ENCODE measurements around the gene CLUH. TPM values are rescaled to one million over a fixed set of nuclear protein-coding genes. Genes with fewer than 3 reads are reported as not detected.

CLUH gene
- polyA plus RNA-seq, 2 of the 4 experiments (the other 2 are of a cell fraction): 23.6 to 93.1 TPM

DNA sequence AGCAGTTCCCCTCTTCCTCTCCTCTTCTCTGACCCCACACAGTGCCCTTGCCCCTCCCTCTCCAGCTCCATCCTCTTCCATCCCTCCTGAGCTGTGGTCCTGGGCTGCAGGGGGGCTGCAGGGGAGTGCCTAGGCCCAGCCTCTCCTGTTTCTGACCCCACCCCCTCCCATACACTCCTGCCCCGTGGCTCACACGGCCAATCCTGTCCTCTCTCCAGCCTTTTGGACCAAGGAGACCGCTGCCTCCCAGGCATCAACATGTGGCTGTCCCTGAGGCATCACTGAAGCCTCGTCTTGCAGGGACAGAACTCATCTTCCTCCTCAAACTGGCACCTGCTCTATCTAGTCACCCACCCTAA is 6.7 kb downstream of the CLUH start:
- no peak for DNase-seq (ENCODE audit: low read depth in 1 of 2, low spot score in 1 of 2)
- WGBS (ENCODE audit: missing lambda C conversion rate): 91% methylated on average over 4 of the region's 4 CpGs
- CTCF ChIA-PET: interaction anchor here (3.6 kb wide), 1 partner anchor 9 kb away, joined by 24 read pairs; no protein-coding TSS in a partner anchor
- POLR2A ChIA-PET: no interaction called here
- ATAC-seq: no peak
- H3K4me1 ChIP-seq: peaks cover 42% of the 10 kb centered on the region
- no peak overlapping the region for H3K4me2 ChIP-seq
- no peak for TF ChIP-seq PHF8 (IDR thresholded peaks at IDR 0.05; ENCODE audit: borderline replicate concordance, low read depth)
- TF ChIP-seq HEYL (CRISPR knock-in tag; IDR thresholded peaks at IDR 0.05): no peak
- TF ChIP-seq, protein P1, sequence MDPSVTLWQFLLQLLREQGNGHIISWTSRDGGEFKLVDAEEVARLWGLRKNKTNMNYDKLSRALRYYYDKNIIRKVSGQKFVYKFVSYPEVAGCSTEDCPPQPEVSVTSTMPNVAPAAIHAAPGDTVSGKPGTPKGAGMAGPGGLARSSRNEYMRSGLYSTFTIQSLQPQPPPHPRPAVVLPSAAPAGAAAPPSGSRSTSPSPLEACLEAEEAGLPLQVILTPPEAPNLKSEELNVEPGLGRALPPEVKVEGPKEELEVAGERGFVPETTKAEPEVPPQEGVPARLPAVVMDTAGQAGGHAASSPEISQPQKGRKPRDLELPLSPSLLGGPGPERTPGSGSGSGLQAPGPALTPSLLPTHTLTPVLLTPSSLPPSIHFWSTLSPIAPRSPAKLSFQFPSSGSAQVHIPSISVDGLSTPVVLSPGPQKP (IDR thresholded peaks at IDR 0.05; ENCODE audit: low read depth, low read length): no peak
- no peak for TF ChIP-seq POLR2AphosphoS2 (conservative IDR thresholded peaks at IDR 0.05; ENCODE audit: low read length)
- 0 out of 6 replicates have a peak overlapping the region, but pooled peaks of 1 of the 2 experiments have one; percentile 7 for H3K27ac ChIP-seq
- H3K4me3 ChIP-seq: no peak overlapping the region
- H3K9me3 ChIP-seq: no peaks in the 10 kb centered on the region
- FAIRE-seq: no peak

DNA sequence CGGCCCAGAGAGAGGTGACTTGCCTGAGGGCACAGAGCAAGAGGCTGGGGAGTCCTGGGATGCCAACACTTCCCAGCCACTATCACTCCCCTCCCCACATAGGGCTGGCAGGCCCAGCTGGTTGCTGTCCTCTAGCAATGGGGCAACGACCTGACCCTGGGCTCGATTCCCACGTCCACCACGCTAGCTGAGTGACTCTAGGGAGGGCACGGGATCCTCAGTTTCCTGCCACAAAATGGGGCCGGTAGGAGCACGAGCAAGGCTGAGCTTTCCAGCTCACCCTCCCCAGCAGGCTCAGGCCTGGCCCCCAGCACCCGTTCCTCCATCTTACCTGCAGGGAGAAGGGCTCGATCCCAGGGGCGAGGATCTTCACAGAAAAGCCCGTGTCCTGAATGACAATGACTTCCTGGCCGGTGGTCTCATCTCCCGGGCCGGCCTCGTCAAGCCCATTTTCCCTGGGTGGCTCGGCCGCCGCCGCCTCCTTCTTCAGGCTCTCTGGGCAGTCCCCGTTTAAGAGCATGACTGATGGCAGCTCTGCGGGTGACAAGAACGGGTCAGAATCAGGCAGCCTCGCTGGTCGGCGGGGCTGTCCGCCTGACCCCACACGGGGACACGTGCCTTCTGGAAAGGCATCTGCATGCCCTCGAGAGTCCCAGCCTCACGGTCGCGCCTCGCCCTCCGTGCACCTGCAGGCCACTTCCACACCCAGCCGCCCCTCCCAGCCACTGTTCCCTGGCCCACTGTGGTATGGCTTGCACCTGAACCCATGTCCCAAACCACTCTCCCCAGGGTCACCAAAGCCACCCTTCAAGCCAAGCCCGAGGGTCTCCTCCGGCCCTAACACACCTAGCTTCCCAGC is 7.3 kb downstream of the CLUH start:
- no peak overlapping the region for H3K4me3 ChIP-seq
- ChIA-PET POLR2A (no interaction called here), CTCF (interaction anchor here (0.7 to 3.6 kb wide), 2 partner anchors 8 to 19 kb away, joined by 3 to 24 read pairs; no protein-coding TSS in a partner anchor)
- no peak for ATAC-seq
- peaks cover 36% of the 10 kb centered on the region for H3K4me1 ChIP-seq
- TF ChIP-seq CBX8 (IDR thresholded peaks at IDR 0.05) (no peak), ZNF302 (CRISPR knock-in tag; IDR thresholded peaks at IDR 0.05) (no peak), GATA3 (IDR thresholded peaks at IDR 0.05; ENCODE audit: borderline replicate concordance) (no peak), RCOR1 (IDR thresholded peaks at IDR 0.05; ENCODE audit: low read depth, low read length) (no peak), HDAC2 (IDR thresholded peaks at IDR 0.05) (no peak), TFCP2L1 (CRISPR knock-in tag; IDR thresholded peaks at IDR 0.05) (no peak), KDM5A (IDR thresholded peaks at IDR 0.05) (no peak), MYC (IDR thresholded peaks at IDR 0.05; ENCODE audit: borderline replicate concordance, low read length) (no peak), HOXB13 (CRISPR knock-in tag; IDR thresholded peaks at IDR 0.05; ENCODE audit: low read depth) (no peak), FOSL2 (IDR thresholded peaks at IDR 0.05) (no peak), FOSL2 (CRISPR knock-in tag; IDR thresholded peaks at IDR 0.05) (no peak), MAZ (IDR thresholded peaks at IDR 0.05; ENCODE audit: borderline replicate concordance, low read depth, low read length) (no peak), ESRRA (IDR thresholded peaks at IDR 0.05; ENCODE audit: borderline replicate concordance, low read length) (no peak), FOSB (CRISPR knock-in tag; IDR thresholded peaks at IDR 0.05) (no peak), HOXB5 (CRISPR knock-in tag; IDR thresholded peaks at IDR 0.05) (no peak), MAFK (IDR thresholded peaks at IDR 0.05; ENCODE audit: partially characterized antibody) (no peak), ZSCAN20 (CRISPR knock-in tag; IDR thresholded peaks at IDR 0.05) (no peak), RNF2 (IDR thresholded peaks at IDR 0.05; ENCODE audit: borderline replicate concordance, low read depth) (no peak)
- TF ChIP-seq, protein P2, sequence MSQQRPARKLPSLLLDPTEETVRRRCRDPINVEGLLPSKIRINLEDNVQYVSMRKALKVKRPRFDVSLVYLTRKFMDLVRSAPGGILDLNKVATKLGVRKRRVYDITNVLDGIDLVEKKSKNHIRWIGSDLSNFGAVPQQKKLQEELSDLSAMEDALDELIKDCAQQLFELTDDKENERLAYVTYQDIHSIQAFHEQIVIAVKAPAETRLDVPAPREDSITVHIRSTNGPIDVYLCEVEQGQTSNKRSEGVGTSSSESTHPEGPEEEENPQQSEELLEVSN (IDR thresholded peaks at IDR 0.05; ENCODE audit: borderline replicate concordance, low read depth): no peak
- TF ChIP-seq, protein P3, sequence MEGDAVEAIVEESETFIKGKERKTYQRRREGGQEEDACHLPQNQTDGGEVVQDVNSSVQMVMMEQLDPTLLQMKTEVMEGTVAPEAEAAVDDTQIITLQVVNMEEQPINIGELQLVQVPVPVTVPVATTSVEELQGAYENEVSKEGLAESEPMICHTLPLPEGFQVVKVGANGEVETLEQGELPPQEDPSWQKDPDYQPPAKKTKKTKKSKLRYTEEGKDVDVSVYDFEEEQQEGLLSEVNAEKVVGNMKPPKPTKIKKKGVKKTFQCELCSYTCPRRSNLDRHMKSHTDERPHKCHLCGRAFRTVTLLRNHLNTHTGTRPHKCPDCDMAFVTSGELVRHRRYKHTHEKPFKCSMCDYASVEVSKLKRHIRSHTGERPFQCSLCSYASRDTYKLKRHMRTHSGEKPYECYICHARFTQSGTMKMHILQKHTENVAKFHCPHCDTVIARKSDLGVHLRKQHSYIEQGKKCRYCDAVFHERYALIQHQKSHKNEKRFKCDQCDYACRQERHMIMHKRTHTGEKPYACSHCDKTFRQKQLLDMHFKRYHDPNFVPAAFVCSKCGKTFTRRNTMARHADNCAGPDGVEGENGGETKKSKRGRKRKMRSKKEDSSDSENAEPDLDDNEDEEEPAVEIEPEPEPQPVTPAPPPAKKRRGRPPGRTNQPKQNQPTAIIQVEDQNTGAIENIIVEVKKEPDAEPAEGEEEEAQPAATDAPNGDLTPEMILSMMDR (IDR thresholded peaks at IDR 0.05): no peak
- TF ChIP-seq, protein P4, sequence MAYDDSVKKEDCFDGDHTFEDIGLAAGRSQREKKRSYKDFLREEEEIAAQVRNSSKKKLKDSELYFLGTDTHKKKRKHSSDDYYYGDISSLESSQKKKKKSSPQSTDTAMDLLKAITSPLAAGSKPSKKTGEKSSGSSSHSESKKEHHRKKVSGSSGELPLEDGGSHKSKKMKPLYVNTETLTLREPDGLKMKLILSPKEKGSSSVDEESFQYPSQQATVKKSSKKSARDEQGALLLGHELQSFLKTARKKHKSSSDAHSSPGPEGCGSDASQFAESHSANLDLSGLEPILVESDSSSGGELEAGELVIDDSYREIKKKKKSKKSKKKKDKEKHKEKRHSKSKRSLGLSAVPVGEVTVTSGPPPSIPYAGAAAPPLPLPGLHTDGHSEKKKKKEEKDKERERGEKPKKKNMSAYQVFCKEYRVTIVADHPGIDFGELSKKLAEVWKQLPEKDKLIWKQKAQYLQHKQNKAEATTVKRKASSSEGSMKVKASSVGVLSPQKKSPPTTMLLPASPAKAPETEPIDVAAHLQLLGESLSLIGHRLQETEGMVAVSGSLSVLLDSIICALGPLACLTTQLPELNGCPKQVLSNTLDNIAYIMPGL (CRISPR knock-in tag; IDR thresholded peaks at IDR 0.05; ENCODE audit: borderline replicate concordance): no peak
- no peak overlapping the region for H3K4me2 ChIP-seq
- WGBS (ENCODE audit: missing lambda C conversion rate): 95% methylated on average over 38 of the region's 38 CpGs
- no peak for DNase-seq (ENCODE audit: low read depth in 1 of 2, low spot score in 1 of 2)
- H3K27ac ChIP-seq: no peak overlapping the region
- no peaks in the 10 kb centered on the region for H3K9me3 ChIP-seq
- no peak for FAIRE-seq

Data from A549 (cell line).